Stimulated activated CD4-positive, alpha-beta T cell treated with anti-CD3 and anti-CD28 coated beads, Interleukin-4, amount 100 ng/mL, for 4 hours (primary cell): Measurements from ENCODE around the gene PTPRF.

ENCODE experiments used
- DNase-seq, 2 experiments: peaks; one replicate each; pipeline ENCODE4 v3.0.0-alpha.2; 2020

PTPRF gene

DNA sequence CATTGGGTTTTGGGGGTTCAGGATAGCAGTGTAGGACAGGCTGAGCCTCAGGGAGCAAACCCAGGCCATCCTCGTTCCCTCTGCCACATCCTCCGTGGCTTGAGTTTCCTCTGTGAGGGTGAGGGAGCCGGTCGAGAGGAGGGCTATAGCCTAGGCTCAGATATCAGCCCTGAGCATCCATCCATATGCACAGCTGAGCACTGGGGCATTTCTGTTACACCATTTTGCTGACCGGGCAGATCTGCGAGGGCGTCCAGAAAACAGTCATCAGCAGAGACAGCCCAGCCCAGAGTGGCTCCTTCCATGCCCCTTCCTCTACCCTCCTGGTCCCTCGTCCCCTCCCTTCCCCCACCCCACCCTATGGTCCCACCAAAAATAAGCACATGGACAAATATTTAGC is 53.5 kb downstream of the PTPRF start:
- no peak for DNase-seq

DNA sequence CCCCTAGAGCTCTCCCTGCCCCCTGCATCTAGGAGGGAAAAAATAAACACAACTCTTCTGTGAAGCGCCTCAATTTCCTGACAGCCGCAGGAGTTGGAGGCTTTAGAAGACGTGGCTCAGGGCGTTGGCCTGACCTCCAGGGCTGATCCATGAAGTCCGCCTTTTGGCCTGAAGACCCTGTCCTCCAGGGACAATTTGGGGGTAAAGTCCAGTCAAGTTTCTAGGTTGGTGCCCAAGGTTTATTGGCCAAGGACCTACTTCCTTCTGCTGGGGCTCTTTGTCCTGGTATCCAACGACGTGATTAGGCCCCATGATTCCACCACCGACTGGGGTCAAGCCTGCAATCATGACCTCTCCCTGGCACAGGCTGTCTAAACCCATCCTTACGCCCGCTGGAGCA is 54.9 kb downstream of the PTPRF start:
- DNase-seq, result no peak

DNA sequence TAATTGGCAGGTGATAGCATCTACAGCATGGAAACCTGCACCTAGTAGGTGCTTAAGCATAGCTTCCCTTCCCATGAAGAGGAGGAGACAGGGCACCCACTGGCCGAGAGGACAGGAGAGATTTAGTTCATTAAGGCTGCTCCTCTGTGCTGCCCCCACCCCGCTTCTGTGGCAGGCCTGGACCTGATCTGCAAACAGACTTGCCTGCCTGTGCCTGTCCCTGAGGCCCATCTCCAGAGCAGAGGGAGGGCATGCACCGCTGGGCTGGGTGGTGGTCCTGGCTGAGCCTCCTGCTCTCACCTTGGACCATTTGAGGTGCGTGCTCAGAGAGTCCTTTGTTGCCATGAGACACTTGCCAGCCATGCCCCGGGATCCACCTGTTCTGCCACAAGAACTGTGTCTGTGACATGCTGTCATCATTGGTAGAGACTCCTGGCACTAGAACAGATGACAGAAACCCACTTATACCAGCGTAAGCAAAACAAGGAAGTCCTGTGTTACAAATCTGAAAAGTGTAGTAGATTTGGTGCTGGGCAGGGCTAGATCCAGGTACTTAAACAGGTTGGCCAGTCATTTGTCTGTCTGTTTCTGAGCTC is 55.6 kb downstream of the PTPRF start:
- no peak for DNase-seq

DNA sequence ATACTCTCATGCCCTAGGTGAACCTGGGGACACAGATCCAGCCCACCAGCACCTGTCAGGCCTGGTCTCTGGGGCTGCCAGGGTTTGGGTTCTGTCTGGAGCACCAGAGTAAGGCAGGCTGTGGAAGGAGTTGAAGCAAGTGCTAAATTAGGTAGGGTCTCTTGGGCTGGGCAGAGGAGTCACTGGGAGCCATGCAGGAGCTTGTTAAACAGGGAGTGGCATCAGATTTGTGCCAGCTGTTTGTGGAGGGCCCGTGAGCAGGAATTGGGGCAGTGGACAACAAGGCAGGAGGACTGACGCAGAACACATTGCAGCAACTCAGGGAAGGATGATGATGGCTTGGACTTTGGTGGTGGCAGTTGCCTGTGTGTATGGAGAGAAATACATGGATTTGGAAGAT is 56.3 kb downstream of the PTPRF start:
- DNase-seq, result no peak

DNA sequence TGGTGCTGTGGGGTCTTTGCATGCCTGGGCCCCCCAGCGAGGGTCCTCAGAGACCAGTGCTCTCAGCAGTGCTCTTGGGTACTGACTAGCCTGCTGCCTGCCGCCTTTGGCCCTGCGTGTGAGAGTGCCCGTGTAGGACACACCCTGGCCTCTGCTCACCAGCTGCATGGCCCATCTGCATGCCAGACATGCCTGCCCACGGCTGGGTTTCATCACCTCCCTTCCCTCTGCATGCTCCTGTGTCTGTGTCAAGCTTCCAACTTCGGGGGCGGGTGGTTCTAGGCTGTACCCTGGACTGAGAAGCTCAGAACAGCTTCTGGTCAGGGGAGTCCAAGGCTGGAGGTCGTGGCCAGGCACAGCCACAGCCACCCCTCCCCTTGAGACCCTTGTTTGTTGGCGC is 56.9 kb downstream of the PTPRF start:
- DNase-seq, result no peak

DNA sequence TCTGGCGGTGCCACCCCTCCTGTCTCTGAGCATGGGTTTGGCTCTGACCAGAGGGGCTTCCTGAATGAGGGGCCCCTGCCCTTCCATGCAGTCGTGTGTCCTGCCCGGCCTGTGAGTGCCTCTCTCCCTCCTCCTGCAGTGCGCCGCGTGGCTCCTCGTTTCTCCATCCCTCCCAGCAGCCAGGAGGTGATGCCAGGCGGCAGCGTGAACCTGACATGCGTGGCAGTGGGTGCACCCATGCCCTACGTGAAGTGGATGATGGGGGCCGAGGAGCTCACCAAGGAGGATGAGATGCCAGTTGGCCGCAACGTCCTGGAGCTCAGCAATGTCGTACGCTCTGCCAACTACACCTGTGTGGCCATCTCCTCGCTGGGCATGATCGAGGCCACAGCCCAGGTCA is 57.9 kb downstream of the PTPRF start:
- no peak for DNase-seq

DNA sequence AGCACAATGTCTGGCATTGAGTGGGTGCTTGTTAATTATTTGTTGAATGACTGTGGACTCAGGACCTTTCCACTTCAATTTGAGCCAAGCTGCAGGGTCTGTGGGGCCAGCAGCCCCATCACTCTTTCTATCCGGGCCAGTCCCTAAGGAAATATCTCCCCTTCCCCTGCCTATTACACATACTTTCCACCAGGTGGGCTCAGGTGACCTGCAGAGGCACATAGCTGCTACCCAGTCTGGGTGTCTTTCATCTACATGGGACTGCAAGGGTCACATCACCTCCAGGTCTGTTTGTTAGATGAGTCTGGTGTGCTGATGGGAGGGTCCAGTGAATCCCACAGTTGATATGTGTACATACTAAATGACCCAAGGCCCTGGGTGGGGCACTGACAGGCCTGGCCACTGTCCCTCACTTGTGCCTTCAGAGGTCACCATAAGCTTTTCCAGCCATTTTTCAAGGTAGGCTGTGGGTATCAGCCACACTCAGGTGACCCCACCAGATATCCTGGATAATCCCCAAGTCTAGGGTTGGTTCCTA is 59.8 kb downstream of the PTPRF start:
- no peak for DNase-seq

DNA sequence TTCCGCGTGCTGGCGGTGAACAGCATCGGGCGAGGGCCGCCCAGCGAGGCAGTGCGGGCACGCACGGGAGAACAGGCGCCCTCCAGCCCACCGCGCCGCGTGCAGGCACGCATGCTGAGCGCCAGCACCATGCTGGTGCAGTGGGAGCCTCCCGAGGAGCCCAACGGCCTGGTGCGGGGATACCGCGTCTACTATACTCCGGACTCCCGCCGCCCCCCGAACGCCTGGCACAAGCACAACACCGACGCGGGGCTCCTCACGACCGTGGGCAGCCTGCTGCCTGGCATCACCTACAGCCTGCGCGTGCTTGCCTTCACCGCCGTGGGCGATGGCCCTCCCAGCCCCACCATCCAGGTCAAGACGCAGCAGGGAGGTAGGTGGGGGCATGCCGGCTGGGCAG is 60.5 kb downstream of the PTPRF start:
- no peak for DNase-seq

DNA sequence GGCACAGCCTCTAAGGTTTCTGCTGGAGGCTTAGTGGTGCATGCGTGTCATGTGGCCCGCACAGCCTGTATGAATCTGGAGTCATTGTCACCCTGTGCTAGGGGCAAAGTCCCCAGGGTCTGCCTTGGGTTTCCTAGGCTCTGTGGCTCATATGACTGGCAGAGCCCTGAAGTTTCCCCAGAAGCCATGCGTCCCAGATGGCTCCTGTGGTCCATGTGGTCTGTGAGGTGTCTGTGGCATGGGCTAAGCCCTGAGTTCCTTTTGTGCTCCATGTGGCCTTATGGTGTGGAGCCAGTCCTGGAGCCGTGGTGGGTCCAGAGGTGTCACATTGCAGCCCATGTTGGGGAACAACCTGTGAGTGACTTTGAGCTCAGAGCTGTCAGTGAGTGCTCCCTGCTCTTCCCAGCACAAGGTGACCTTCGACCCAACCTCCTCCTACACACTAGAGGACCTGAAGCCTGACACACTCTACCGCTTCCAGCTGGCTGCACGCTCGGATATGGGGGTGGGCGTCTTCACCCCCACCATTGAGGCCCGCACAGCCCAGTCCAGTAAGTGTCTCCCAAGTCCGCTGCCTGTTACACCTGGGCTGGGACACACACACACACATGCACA is 61.5 kb downstream of the PTPRF start:
- no peak for DNase-seq

DNA sequence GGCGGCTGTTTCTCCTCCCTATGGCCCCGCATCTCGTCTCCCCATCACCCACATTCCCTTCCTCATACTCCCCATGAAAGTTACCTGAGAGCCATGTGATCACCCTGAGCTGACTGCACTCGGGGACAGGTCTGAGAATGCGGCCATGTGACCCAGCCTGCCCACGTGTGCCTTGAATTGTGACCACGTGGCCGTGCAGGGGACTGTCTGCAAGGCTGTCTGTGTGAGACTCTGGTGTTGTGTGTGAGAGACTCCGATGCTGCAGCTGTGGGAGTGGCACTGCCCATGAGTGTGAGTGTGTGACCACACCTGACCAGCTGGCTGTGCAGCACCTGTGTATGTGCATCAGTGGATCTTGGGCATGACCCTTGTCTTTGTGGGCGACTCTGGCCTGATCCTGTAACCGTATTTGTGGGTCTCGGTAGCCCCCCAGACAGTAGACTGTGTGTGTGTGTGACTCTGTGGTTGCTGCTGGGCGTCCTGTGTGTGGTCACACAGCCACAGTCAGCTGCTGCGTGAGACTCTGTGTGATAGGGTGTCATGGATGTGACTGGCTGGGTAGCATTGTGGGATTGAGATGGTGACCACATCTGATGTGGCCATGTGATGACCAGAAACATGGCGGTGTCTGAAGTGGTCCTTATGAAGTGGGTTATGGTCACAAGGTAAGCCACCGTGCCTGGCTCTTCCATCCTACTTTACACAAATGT is 62.4 kb downstream of the PTPRF start:
- DNase-seq, result no peak

DNA sequence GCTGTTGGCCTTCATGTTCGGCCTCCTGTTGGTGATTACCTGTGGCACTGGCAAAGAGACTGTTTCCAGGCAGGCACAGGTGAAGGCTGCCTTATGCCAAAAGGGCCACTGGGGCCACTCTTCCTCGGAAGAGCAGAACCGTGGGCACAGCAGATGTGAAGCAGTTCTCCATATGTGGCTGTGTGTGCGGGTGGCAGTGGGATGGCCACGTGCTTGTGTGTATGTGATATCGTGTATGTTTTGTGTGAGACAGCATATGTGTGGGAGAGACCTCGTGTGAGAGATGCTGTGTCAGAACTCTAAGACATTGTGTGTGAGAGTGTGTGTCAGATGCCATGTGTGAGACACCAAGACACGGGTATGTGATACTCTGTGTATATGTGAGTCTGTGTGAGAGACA is 65.9 kb downstream of the PTPRF start:
- DNase-seq, result no peak

DNA sequence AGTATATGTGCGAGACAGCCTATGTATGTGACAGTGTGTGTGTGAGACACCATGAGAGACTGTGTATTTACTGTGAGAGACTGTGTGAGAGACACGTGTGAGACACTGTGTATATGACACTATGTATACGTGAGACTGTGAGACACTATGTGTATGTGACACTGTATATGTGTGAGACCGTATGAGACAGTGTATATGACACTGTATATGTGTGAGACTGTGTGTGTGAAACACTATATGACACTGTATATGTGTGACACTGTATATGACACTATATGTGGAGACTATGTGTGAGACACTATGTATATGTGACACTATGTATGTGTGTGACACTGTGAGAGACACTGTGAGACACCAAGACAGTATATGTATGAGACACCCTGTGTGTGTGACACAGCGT is 66.3 kb downstream of the PTPRF start:
- no peak for DNase-seq

DNA sequence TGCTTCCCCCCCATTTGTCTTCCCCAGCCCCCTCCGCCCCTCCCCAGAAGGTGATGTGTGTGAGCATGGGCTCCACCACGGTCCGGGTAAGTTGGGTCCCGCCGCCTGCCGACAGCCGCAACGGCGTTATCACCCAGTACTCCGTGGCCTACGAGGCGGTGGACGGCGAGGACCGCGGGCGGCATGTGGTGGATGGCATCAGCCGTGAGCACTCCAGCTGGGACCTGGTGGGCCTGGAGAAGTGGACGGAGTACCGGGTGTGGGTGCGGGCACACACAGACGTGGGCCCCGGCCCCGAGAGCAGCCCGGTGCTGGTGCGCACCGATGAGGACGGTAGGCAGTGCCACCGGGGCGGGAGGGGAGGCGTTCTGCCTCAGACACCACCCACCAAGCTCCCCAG is 67.0 kb downstream of the PTPRF start:
- no peak for DNase-seq

DNA sequence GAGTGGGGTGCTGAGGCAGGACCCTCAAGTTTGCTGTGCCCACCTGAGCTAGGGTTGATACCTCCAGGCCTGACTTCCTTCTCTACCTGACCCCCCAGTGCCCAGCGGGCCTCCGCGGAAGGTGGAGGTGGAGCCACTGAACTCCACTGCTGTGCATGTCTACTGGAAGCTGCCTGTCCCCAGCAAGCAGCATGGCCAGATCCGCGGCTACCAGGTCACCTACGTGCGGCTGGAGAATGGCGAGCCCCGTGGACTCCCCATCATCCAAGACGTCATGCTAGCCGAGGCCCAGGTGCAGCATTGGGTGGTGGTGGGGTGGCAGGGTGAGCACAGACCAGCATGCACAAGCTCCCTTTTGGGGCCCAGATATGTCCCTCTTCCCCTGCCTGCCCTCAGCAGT is 67.9 kb downstream of the PTPRF start:
- DNase-seq, result no peak

DNA sequence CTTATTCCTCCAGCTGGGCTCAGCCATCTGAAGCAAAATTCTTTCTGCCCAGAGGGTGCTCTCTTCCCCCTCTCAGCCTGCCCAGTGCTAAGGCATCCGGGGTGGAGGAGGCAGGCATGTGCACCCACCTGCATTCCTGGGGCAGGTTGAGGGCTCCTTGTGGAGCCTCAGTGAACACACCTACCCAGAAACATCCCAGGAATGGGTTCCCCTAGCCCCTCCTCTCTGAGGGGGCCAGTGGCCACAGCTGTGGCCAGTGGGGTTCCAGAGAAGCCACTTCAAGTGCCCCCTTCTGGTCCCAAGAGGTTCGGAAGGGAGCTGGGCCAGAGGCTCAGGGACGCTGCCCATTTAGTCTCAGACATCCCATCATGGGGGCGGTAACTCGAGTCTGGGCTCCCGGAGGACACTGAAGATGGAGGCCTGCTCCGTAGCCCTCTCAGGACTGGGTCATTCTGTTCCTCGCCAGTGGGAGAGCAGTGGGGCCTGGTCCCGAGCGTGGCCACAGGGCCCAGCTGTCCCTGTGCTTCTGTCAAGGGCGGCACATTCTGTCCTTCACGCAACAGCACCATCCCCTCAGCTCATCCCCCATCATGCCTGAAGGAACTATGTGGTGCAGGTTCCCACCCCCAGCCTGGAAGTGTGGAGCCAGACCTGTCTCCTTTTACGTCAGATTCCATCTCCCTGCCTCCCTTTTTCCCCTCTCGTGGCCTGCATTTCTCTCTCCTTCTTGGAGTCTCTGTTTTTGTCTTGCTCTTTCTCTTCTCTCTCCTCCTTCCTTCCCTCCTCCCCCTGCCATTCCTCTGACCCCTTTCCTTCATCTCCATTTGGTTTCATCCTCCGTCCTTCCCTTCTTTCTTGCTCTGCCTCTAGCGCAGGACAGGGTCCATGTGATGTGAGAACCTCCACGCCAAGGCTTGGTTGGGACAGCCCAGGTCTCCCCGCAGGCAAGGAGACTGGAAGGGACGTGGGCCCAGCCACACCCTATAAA is 69.6 kb downstream of the PTPRF start:
- DNase-seq, result no peak

DNA sequence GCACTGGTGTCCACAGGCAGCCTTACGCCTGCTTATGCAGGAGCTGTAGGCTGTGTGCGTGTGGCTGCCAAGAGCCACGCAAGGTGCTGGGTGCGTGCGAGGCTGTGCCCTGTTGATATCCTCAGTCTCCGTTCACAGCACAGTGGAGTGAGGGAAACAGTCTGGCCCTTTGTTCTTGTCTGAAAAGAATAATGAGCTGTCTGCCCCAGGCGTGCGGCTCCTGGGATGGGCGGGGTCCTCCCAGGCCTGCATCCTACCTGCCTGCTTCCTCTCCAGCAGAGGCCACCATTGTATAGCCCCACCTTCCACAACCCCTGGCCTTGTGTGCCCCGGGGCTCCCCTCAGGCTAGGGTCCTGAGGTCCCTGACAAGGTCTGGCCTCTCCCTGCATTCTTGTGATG is 72.3 kb downstream of the PTPRF start:
- no peak for DNase-seq

DNA sequence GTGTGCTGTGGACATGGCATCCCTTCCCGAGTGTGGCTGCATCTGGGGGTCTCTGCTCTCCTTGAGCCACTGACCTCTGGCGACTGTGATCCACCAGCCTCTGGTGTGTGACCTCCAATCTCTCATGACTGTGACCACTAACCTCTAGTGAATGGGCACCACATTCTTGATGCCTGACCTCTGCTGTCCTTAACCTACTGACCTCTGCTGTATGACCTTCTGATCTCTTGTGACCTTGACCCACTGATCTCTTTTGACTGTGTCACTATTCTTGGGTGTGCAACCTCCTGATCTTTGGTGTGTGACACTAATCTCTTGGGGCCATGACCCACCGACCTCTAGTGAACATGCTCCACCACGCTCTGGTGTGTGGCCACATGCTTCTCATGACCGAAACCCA is 73.5 kb downstream of the PTPRF start:
- no peak for DNase-seq

DNA sequence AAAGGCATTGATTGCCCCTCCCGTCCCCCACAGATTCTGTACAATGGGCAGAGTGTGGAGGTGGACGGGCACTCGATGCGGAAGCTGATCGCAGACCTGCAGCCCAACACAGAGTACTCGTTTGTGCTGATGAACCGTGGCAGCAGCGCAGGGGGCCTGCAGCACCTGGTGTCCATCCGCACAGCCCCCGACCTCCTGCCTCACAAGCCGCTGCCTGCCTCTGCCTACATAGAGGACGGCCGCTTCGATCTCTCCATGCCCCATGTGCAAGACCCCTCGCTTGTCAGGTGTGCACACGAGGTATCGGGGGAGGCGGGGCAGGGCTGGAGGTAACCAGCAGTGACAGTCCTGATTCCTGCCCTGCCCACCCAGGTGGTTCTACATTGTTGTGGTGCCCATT is 74.5 kb downstream of the PTPRF start:
- no peak for DNase-seq

DNA sequence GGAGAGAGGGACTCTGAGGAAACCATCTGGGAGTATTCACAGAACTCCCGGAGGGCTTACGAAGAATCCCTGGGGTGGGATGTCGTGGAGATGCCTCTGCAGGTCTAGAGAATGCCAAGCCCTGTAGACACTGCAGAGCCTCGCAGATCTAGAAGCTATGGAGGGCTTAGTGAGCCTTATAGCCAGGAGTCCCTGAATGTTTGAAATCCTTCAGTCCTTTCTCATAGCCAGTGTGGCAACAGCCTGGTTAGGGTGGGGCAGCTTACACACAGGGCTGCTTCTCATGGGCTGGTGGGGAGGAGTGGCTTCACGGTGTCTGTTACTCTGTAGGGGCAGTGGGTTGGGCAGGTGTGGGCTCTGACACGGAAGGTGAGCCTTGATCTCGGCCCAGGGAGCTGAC is 75.1 kb downstream of the PTPRF start:
- no peak for DNase-seq

DNA sequence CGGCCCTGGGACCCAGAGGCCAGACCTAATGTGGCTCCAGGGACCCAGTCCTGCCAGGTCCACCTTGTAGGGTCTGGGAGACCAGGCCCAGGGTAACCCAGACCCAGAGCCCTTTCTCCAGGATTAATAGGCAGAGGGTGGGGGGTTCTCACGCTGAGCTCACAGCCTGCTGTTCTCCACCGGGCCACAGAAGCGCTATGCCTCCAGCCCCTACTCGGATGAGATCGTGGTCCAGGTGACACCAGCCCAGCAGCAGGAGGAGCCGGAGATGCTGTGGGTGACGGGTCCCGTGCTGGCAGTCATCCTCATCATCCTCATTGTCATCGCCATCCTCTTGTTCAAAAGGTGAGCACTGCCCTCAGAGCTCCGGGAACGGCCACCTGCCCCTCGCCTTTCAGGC is 75.9 kb downstream of the PTPRF start:
- no peak for DNase-seq

DNA sequence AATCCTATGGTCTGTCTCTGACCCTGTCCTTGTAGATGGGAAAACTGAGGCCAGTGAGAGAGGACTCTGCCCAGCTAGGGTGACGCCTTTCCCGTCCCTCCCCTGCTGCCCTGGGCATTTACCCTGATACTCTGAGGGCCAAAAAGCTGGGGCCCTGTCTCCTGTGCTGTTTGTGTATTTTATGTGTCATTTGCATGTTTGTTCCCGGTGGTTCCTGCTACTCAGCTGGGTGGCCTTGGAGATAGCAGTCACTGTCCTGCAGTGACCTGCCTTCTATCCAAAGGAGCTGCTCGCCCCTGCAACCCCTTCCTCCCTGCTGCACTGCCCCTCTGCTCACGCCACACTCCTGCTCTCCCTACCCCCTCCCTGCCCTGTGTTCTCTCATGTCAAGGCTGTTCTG is 78.1 kb downstream of the PTPRF start:
- no peak for DNase-seq

DNA sequence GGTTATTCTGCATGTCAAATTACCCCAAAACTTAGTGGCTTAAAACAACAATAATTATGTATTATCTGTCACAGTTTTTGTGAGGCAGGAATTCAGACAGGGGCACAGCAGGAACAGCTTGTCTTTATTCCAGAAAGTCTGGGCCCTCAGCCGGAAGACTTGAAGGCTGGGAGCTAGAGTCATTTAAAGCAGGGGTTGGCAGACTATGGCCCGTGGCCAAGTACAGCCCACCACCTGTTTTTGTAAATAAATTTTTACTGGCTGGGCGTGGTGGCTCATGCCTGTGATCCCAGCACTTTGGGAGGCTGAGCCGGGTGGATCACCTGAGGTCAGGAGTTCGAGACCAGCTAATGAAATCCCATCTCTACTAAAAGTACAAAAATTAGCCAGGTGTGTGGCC is 79.7 kb downstream of the PTPRF start:
- no peak for DNase-seq

DNA sequence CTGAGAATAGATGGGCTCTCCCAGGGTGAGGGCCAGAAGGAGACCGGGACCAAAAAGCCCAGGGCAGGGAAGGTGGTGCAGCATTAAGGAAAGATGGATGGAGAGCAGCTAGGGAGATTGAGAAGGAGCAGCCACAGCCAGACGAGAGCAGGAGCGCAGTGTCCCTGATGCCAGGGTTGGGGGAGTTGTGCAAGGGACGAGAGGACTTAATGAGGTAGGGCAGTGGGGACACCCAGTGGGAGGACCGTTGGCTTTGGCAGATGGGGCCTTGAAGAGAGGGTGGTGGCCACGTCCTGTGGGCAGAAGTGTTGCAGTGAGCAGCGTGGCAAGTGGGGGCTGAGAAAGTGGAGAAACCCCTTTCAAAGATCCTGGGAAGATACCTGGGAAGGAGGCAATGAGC is 81.3 kb downstream of the PTPRF start:
- DNase-seq, result no peak
